GM12878 (cell line): ENCODE measurements around the gene KANSL3. TPM values are rescaled to one million over a fixed set of nuclear protein-coding genes. Genes with fewer than 3 reads are reported as not detected.

Experiments
- ATAC-seq: fragments of 200-7000 bp; cut with Tn5 transposase; 3 replicates; pipeline ENCODE4 v1.9.1; 2020; ENCODE audit warnings: mild to moderate bottlenecking, moderate library complexity
- BruUV-seq: library from RNA; stranded (reverse); fragments of 400-500 nt; replicated peaks from 2 replicates; lab custom pipeline; 2021; lab: Mats Ljungman, UMichigan
- CTCF ChIA-PET: fragments of 300-600 bp; sonication (Branson Sonifier 250); formaldehyde crosslinking; extraction: SDS; loops from one replicate; lab custom pipeline; 2021; ENCODE audit warnings: inconsistent platforms; lab: Yijun Ruan, JAX
- POLR2A ChIA-PET: fragments of 350-600 bp; formaldehyde crosslinking; extraction: SDS; loops from one replicate; lab custom pipeline; 2021; ENCODE audit warnings: inconsistent platforms; lab: Charles Lee
- RAD21 ChIA-PET: fragments of 300-600 bp; sonication (Branson Sonifier 250); formaldehyde crosslinking; loops from one replicate; lab custom pipeline; 2023; ENCODE audit warnings: antibody characterized with exemption; ENCODE audit not compliant: unreplicated experiment; lab: Charles Lee
- SMC1A ChIA-PET: fragments of 300-600 bp; sonication (Branson Sonifier 250); formaldehyde crosslinking; loops from one replicate; lab custom pipeline; 2023; ENCODE audit not compliant: unreplicated experiment, uncharacterized antibody; lab: Charles Lee
- DNase-seq: peaks from one replicate; pipeline ENCODE4 v3.0.0-alpha.2; 2011; ENCODE audit warnings: low read depth, low spot score
- FAIRE-seq: peaks from 3 replicates; lab custom pipeline; 2011; peaks lifted over from hg19 to GRCh38; lab: Jason Lieb, UNC
- H2AFZ ChIP-seq: 2 replicates; pipeline ENCODE4 v1.6.0; 2011; ENCODE audit warnings: low read depth, low read length, control low read depth; ENCODE audit not compliant: control insufficient read depth
- H3K27ac ChIP-seq: 2 replicates; pipeline ENCODE4 v1.5.1; 2011; ENCODE audit warnings: control low read depth; ENCODE audit not compliant: control insufficient read depth, insufficient read depth
- H3K27me3 ChIP-seq, 2 experiments: replicated peaks in 1 of 2; 2 replicates each; pipeline versions ENCODE4 v1.6.0 to v1.6.1; 2011; ENCODE audit warnings: low read length in 1 of 2; ENCODE audit not compliant: control insufficient read depth in 2 of 2, insufficient read depth in 2 of 2
- H3K36me3 ChIP-seq, 2 experiments: 2 replicates each; pipeline ENCODE4 v1.5.1; 2011; ENCODE audit warnings: low read length in 1 of 2; ENCODE audit not compliant: control insufficient read depth in 2 of 2, insufficient read depth in 2 of 2
- H3K4me1 ChIP-seq: 2 replicates; pipeline ENCODE4 v1.6.1; 2011; ENCODE audit warnings: mild to moderate bottlenecking, low read length, moderate library complexity, mixed read lengths; ENCODE audit not compliant: control insufficient read depth, insufficient read depth
- H3K4me2 ChIP-seq: 2 replicates; pipeline ENCODE4 v1.6.0; 2011; ENCODE audit warnings: control low read depth; ENCODE audit not compliant: control insufficient read depth, insufficient read depth
- H3K4me3 ChIP-seq: fragments of 200-600 bp; sonication (generic); 2 replicates; pipeline ENCODE4 v1.5.1; 2016
- H3K79me2 ChIP-seq: 2 replicates; pipeline ENCODE4 v1.6.0; 2011; ENCODE audit warnings: low read length; ENCODE audit not compliant: control insufficient read depth, insufficient read depth
- H3K9ac ChIP-seq: 2 replicates; pipeline ENCODE4 v1.8.0; 2011; ENCODE audit warnings: low read length, control low read depth, mixed read lengths; ENCODE audit not compliant: control insufficient read depth, insufficient read depth
- H3K9me3 ChIP-seq: replicated peaks from 3 replicates; pipeline ENCODE4 v1.5.1; 2011; ENCODE audit warnings: mild to moderate bottlenecking, low read length; ENCODE audit not compliant: control insufficient read depth, insufficient read depth
- H4K20me1 ChIP-seq: 2 replicates; pipeline ENCODE4 v1.6.0; 2011; ENCODE audit not compliant: control insufficient read depth, insufficient read depth
- CBX5 ChIP-seq: sonication (generic); IDR thresholded peaks from 2 replicates; pipeline ENCODE4 v1.6.1; 2016; ENCODE audit warnings: low read depth, moderate library complexity, mild to moderate bottlenecking, inconsistent platforms
- CREM ChIP-seq: IDR thresholded peaks from 2 replicates; pipeline ENCODE4 v1.6.1; 2014; ENCODE audit warnings: antibody characterized with exemption, low read depth
- IRF4 ChIP-seq: IDR thresholded peaks from 2 replicates; pipeline ENCODE4 v1.6.1; 2011; ENCODE audit warnings: low read depth, low read length
- PAX5 ChIP-seq: IDR thresholded peaks from 2 replicates; pipeline ENCODE4 v1.6.1; 2011; ENCODE audit warnings: low read depth, low read length, borderline replicate concordance
- POLR2A ChIP-seq: IDR thresholded peaks from 2 replicates; pipeline ENCODE4 v1.6.1; 2011; ENCODE audit warnings: low read depth, mild to moderate bottlenecking, low read length
- POLR2AphosphoS5 ChIP-seq: IDR thresholded peaks from 2 replicates; pipeline ENCODE4 v1.6.1; 2011; ENCODE audit warnings: mild to moderate bottlenecking, low read length, inconsistent platforms
- SREBF2 ChIP-seq: IDR thresholded peaks from 2 replicates; pipeline ENCODE4 v1.6.1; 2012; ENCODE audit warnings: mild to moderate bottlenecking, low read length
- SUPT20H ChIP-seq: IDR thresholded peaks from 2 replicates; pipeline ENCODE4 v1.6.1; 2011; ENCODE audit warnings: low read depth, mild to moderate bottlenecking, low read length, moderate library complexity, borderline replicate concordance; ENCODE audit not compliant: control insufficient read depth
- WGBS: methylation state at CpG from one replicate; pipeline ENCODE4 v1.1.6; 2016; ENCODE audit warnings: low lambda C conversion rate; ENCODE audit not compliant: insufficient replicate concordance, insufficient coverage; ENCODE audit errors: missing lambda C conversion rate; 5-methylcytosine and 5-hydroxymethylcytosine counted together
- in situ Hi-C: fragments of 300-500 bp; cut with MboI; formaldehyde crosslinking; loops from 9 replicates; pipeline ENCODE4 v1.14.3; 2018; ENCODE audit warnings: mixed read lengths
- intact Hi-C: fragments of 100-400 bp; cut with micrococcal nuclease; formaldehyde crosslinking; loops from one replicate; pipeline ENCODE4 v1.14.2; 2022; ENCODE audit not compliant: unreplicated experiment
- polyA plus RNA-seq, 11 experiments: library from polyadenylated mRNA; depleted of rRNA in 4 of 11; unstranded in 6 of 11; stranded (reverse) in 5 of 11; fragments of >200 nt; fragmentation: Nextera tagmentation in 4 of 11; fragmentation: Illumina TruSeq in 1 of 11; extraction: Ambion mirVana in 4 of 11; extraction: Trizol in 1 of 11; gene quantifications; 1 replicate in 1 of 11; 2 replicates in 10 of 11; pipeline versions ENCODE4 v1.2.1 to v1.2.3, GENCODE V29; 2011 to 2016; ENCODE audit warnings: inconsistent platforms in 2 of 11, missing spikeins in 2 of 11, low read depth in 1 of 11
- total RNA-seq, 4 experiments: library from RNA; depleted of rRNA in 3 of 4; stranded (reverse); fragments of >200 nt in 3 of 4; fragmentation: Illumina TruSeq in 1 of 4; extraction: Trizol in 1 of 4; gene quantifications; 2 replicates each; pipeline versions ENCODE4 v1.2.1 to v1.2.3, GENCODE V29; 2013 to 2021
- TF ChIP-seq, protein P1 (sequence below): fragments of 450-650 bp; IDR thresholded peaks from 2 replicates; pipeline ENCODE4 v1.6.1; 2017; ENCODE audit warnings: antibody characterized with exemption, mild to moderate bottlenecking, moderate library complexity

Gene KANSL3
- total and polyA plus RNA-seq, 10 of the 15 experiments (the other 5 are each of a cell fraction or from before 2014, with no cell fraction given), result 5.6 to 25.9 (median 16.7) TPM

GRCh38 chr2:96651793-96652192 lies 13.7 kb upstream of the KANSL3 start:
- no peaks in the 10 kb centered on the region for H3K79me2 ChIP-seq
- H4K20me1 ChIP-seq, result no peaks in the 10 kb centered on the region
- H3K4me2 ChIP-seq, result no peak overlapping the region
- RAD21 ChIA-PET, result no interaction called here
- H3K9ac ChIP-seq, result no peak overlapping the region
- SMC1A ChIA-PET, result no interaction called here
- in situ Hi-C loops (no loop called here), intact Hi-C loops (no loop called here)
- H3K4me3 ChIP-seq, result no peak overlapping the region
- DNase-seq (no peak), ATAC-seq (no peak), FAIRE-seq (no peak)
- no peak overlapping the region for H3K27ac ChIP-seq
- H3K9me3 ChIP-seq, result no peaks in the 10 kb centered on the region
- BruUV-seq, result no TSS peak
- TF ChIP-seq POLR2A (no peak), IRF4 (no peak), PAX5 (no peak), POLR2AphosphoS5 (no peak), SREBF2 (no peak), SUPT20H (no peak), CREM (no peak), CBX5 (no peak)
- TF ChIP-seq, protein P1, sequence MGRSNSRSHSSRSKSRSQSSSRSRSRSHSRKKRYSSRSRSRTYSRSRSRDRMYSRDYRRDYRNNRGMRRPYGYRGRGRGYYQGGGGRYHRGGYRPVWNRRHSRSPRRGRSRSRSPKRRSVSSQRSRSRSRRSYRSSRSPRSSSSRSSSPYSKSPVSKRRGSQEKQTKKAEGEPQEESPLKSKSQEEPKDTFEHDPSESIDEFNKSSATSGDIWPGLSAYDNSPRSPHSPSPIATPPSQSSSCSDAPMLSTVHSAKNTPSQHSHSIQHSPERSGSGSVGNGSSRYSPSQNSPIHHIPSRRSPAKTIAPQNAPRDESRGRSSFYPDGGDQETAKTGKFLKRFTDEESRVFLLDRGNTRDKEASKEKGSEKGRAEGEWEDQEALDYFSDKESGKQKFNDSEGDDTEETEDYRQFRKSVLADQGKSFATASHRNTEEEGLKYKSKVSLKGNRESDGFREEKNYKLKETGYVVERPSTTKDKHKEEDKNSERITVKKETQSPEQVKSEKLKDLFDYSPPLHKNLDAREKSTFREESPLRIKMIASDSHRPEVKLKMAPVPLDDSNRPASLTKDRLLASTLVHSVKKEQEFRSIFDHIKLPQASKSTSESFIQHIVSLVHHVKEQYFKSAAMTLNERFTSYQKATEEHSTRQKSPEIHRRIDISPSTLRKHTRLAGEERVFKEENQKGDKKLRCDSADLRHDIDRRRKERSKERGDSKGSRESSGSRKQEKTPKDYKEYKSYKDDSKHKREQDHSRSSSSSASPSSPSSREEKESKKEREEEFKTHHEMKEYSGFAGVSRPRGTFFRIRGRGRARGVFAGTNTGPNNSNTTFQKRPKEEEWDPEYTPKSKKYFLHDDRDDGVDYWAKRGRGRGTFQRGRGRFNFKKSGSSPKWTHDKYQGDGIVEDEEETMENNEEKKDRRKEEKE, result no peak
- CTCF ChIA-PET, result no interaction called here
- 53% methylated on average over 8 of the region's 8 CpGs for WGBS
- H3K27me3 ChIP-seq, result no peaks in the 10 kb centered on the region
- H3K4me1 ChIP-seq, result no peaks in the 10 kb centered on the region
- H2AFZ ChIP-seq, result no peak overlapping the region
- no peaks in the 10 kb centered on the region for H3K36me3 ChIP-seq
- POLR2A ChIA-PET, result no interaction called here
